BLaER1 treated with 17β-estradiol and CSF1 and Interleukin-3, amounts not matched to agents 10 nM and 100 nM (cell line): ENCODE data around the gene RSRC1.

Experiments
- H3K27ac ChIP-seq, 11 experiments: shearing (Covaris generic); formaldehyde crosslinking; 2 replicates each; pipeline ENCODE4 v1.8.1; 2022
- H3K27me3 ChIP-seq, 11 experiments: shearing (Covaris generic); formaldehyde crosslinking; 2 replicates each; pipeline ENCODE4 v1.8.1; 2022
- H3K36me3 ChIP-seq, 11 experiments: shearing (Covaris generic); formaldehyde crosslinking; 2 replicates each; pipeline ENCODE4 v1.8.1; 2022
- H3K4me1 ChIP-seq, 10 experiments: shearing (Covaris generic); formaldehyde crosslinking; 2 replicates each; pipeline ENCODE4 v1.8.1; 2022
- H3K4me2 ChIP-seq, 11 experiments: shearing (Covaris generic); formaldehyde crosslinking; 2 replicates each; pipeline ENCODE4 v1.8.1; 2022
- H3K4me3 ChIP-seq, 10 experiments: shearing (Covaris generic); formaldehyde crosslinking; 2 replicates each; pipeline ENCODE4 v1.8.1; 2022
- H3K9ac ChIP-seq, 11 experiments: shearing (Covaris generic); formaldehyde crosslinking; 2 replicates each; pipeline ENCODE4 v1.8.1; 2022
- H3K9me3 ChIP-seq, 11 experiments: shearing (Covaris generic); formaldehyde crosslinking; replicated peaks in 1 of 11; 2 replicates each; pipeline ENCODE4 v1.8.1; 2022
- H4K20me1 ChIP-seq, 11 experiments: shearing (Covaris generic); formaldehyde crosslinking; 2 replicates each; pipeline ENCODE4 v1.8.1; 2022
- Cebpa-rat ChIP-seq, 11 experiments: shearing (Covaris generic); IDR thresholded peaks; 2 replicates each; pipeline ENCODE4 v1.8.1; 2022

Gene RSRC1

GRCh38 chr3:158165730-158166129 lies 55.8 kb downstream of the RSRC1 start:
- Histone ChIP-seq H3K27ac (no peak overlapping the region), H3K27me3 (peaks cover 0 to 59% (median 0%) of the 10 kb centered on the region in 11 experiments; a peak in 5 of 22 replicates), H3K36me3 (peaks cover 1 to 24% (median 10%) of the 10 kb centered on the region in 11 experiments; a peak in 12 of 22 replicates), H3K9ac (no peak overlapping the region), H3K4me2 (0 out of 22 replicates have a peak overlapping the region, but pooled peaks of 1 of the 11 experiments have one; percentile 13), H4K20me1 (peaks cover 0 to 70% (median 23%) of the 10 kb centered on the region in 11 experiments; a peak in 14 of 22 replicates), H3K4me1 (peaks cover 4 to 29% (median 18%) of the 10 kb centered on the region in 10 experiments; a peak in 17 of 20 replicates), H3K4me3 (no peak overlapping the region), H3K9me3 (no peaks in the 10 kb centered on the region)
- TF ChIP-seq Cebpa-rat (IDR thresholded peaks at IDR 0.05): no peak

- Histone ChIP-seq H4K20me1 (peaks cover 0 to 68% (median 23%) of the 10 kb centered on the region in 11 experiments; a peak in 13 of 22 replicates), H3K27ac (no peak overlapping the region), H3K36me3 (peaks cover 6 to 28% (median 14%) of the 10 kb centered on the region in 11 experiments; a peak in 14 of 22 replicates), H3K9ac (no peak overlapping the region), H3K4me3 (no peak overlapping the region), H3K4me1 (peaks cover 4 to 29% (median 18%) of the 10 kb centered on the region in 10 experiments; a peak in 17 of 20 replicates), H3K27me3 (peaks cover 0 to 64% (median 0%) of the 10 kb centered on the region in 11 experiments; a peak in 5 of 22 replicates), H3K9me3 (no peaks in the 10 kb centered on the region), H3K4me2 (no peak overlapping the region)
- no peak for TF ChIP-seq Cebpa-rat (IDR thresholded peaks at IDR 0.05)
These were observed 56.3 kb downstream of the RSRC1 start for GRCh38 chr3:158166223-158166622.

GRCh38 chr3:158167737-158168557 lies 58.1 kb downstream of the RSRC1 start:
- Histone ChIP-seq H3K36me3 (peaks cover 10 to 23% (median 15%) of the 10 kb centered on the region in 11 experiments; a peak in 16 of 22 replicates), H3K9me3 (no peaks in the 10 kb centered on the region), H3K27ac (peak overlapping the region in 9 of 11 experiments; percentile 1 to 60 (median 13); a peak in 9 of 22 replicates), H4K20me1 (peaks cover 0 to 68% (median 23%) of the 10 kb centered on the region in 11 experiments; a peak in 13 of 22 replicates), H3K4me3 (no peak overlapping the region), H3K4me1 (peaks cover 4 to 29% (median 18%) of the 10 kb centered on the region in 10 experiments; a peak in 17 of 20 replicates), H3K9ac (no peak overlapping the region), H3K27me3 (peaks cover 0 to 69% (median 0%) of the 10 kb centered on the region in 11 experiments; a peak in 5 of 22 replicates), H3K4me2 (peak overlapping the region in 9 of 11 experiments; percentile 8 to 79 (median 55); a peak in 17 of 22 replicates)
- no peak for TF ChIP-seq Cebpa-rat (IDR thresholded peaks at IDR 0.05)

- H3K4me2 ChIP-seq: peak overlapping the region in 3 of 11 experiments; percentile 12 to 66 (median 60); a peak in 4 of 22 replicates
- no peak overlapping the region for H3K4me3 ChIP-seq
These were observed 59.2 kb downstream of the RSRC1 start for GRCh38 chr3:158169091-158169491.

GRCh38 chr3:158181096-158181495 lies 71.2 kb downstream of the RSRC1 start:
- Histone ChIP-seq H3K27ac (no peak overlapping the region), H3K36me3 (peaks cover 0 to 3% (median 2%) of the 10 kb centered on the region in 11 experiments; a peak in 10 of 22 replicates), H3K27me3 (no peaks in the 10 kb centered on the region), H3K4me1 (no peaks in the 10 kb centered on the region), H4K20me1 (no peaks in the 10 kb centered on the region; a peak in 1 of 22 replicates), H3K4me3 (no peak overlapping the region), H3K9ac (no peak overlapping the region), H3K4me2 (no peak overlapping the region), H3K9me3 (peaks cover 0 to 7% (median 3%) of the 10 kb centered on the region in 11 experiments; a peak in 11 of 22 replicates)
- TF ChIP-seq Cebpa-rat (IDR thresholded peaks at IDR 0.05): no peak

More at GRCh38 chr3:158169091-158169491, 59.2 kb downstream of the RSRC1 start:
- H4K20me1 ChIP-seq: peaks cover 0 to 61% (median 23%) of the 10 kb centered on the region in 11 experiments; a peak in 13 of 22 replicates
- peaks cover 4 to 29% (median 18%) of the 10 kb centered on the region in 10 experiments; a peak in 17 of 20 replicates for H3K4me1 ChIP-seq
- H3K27ac ChIP-seq: peak overlapping the region in 5 of 11 experiments; percentile 26 to 67 (median 42); a peak in 8 of 22 replicates
- no peaks in the 10 kb centered on the region for H3K9me3 ChIP-seq
- peaks cover 10 to 23% (median 15%) of the 10 kb centered on the region in 11 experiments; a peak in 16 of 22 replicates for H3K36me3 ChIP-seq
- no peak for TF ChIP-seq Cebpa-rat (IDR thresholded peaks at IDR 0.05)
- H3K9ac ChIP-seq: no peak overlapping the region
- H3K27me3 ChIP-seq: peaks cover 0 to 65% (median 0%) of the 10 kb centered on the region in 11 experiments; a peak in 5 of 22 replicates

GRCh38 chr3:158185711-158186110 lies 75.8 kb downstream of the RSRC1 start:
- no peaks in the 10 kb centered on the region for H3K4me1 ChIP-seq
- H3K4me2 ChIP-seq: no peak overlapping the region
- peaks cover 0 to under 1% (median 0%) of the 10 kb centered on the region in 11 experiments; a peak in 1 of 22 replicates for H3K9me3 ChIP-seq
- H3K9ac ChIP-seq: no peak overlapping the region
- no peaks in the 10 kb centered on the region for H3K27me3 ChIP-seq
- H4K20me1 ChIP-seq: no peaks in the 10 kb centered on the region; a peak in 1 of 22 replicates
- H3K4me3 ChIP-seq: no peak overlapping the region
- H3K27ac ChIP-seq: no peak overlapping the region
- TF ChIP-seq Cebpa-rat (IDR thresholded peaks at IDR 0.05): no peak
- H3K36me3 ChIP-seq: 0 out of 22 replicates have a peak, but pooled peaks cover 0 to under 1% (median 0%) of the 10 kb centered on the region in 11 experiments

- Histone ChIP-seq H3K27me3 (no peaks in the 10 kb centered on the region), H3K4me2 (no peak overlapping the region), H3K36me3 (peaks cover 16 to 47% (median 28%) of the 10 kb centered on the region in 11 experiments; a peak in 20 of 22 replicates), H3K27ac (no peak overlapping the region), H4K20me1 (no peaks in the 10 kb centered on the region), H3K4me1 (no peaks in the 10 kb centered on the region), H3K9me3 (peaks cover 37 to 46% (median 41%) of the 10 kb centered on the region in 11 experiments), H3K4me3 (no peak overlapping the region; a peak in 1 of 20 replicates), H3K9ac (no peak overlapping the region)
- TF ChIP-seq Cebpa-rat (IDR thresholded peaks at IDR 0.05): no peak
These were observed 91.1 kb downstream of the RSRC1 start for GRCh38 chr3:158200955-158201354.

- no peak overlapping the region for H3K4me3 ChIP-seq
- peaks cover 15 to 19% (median 19%) of the 10 kb centered on the region in 11 experiments; a peak in 21 of 22 replicates for H3K9me3 ChIP-seq
- H3K27ac ChIP-seq: no peak overlapping the region
- H4K20me1 ChIP-seq: no peaks in the 10 kb centered on the region; a peak in 2 of 22 replicates
- no peak for TF ChIP-seq Cebpa-rat (IDR thresholded peaks at IDR 0.05)
- H3K4me1 ChIP-seq: no peaks in the 10 kb centered on the region
- H3K27me3 ChIP-seq: no peaks in the 10 kb centered on the region
- no peak overlapping the region for H3K4me2 ChIP-seq
- no peak overlapping the region for H3K9ac ChIP-seq
- peaks cover 8 to 41% (median 28%) of the 10 kb centered on the region in 11 experiments; a peak in 16 of 22 replicates for H3K36me3 ChIP-seq
These were observed 95.4 kb downstream of the RSRC1 start for GRCh38 chr3:158205324-158205723.
